A549 (cell line): ENCODE results near the gene CLDN6. TPM values are rescaled to one million over a fixed set of nuclear protein-coding genes. Genes with fewer than 3 reads are reported as not detected.

Source experiments
- ATAC-seq, 2 experiments: fragments of 200-7000 bp in 1 of 2; fragments of >200 bp in 1 of 2; cut with Nextera tagmentation in 1 of 2; cut with Tn5 transposase in 1 of 2; 3 replicates each; pipeline versions ENCODE4 v1.8.0 to v1.9.1; 2018 to 2020; ENCODE audit warnings: mild to moderate bottlenecking in 1 of 2, moderate library complexity in 1 of 2
- CTCF ChIA-PET: fragments of 300-600 bp; sonication (Branson Sonifier 250); formaldehyde crosslinking; extraction: SDS; loops from one replicate; lab custom pipeline; 2021; ENCODE audit warnings: antibody characterized with exemption, inconsistent platforms; lab: Yijun Ruan, JAX
- POLR2A ChIA-PET: fragments of 350-600 bp; formaldehyde crosslinking; extraction: SDS; loops from one replicate; lab custom pipeline; 2021; ENCODE audit warnings: antibody characterized with exemption, inconsistent platforms; lab: Yijun Ruan, JAX
- DNase-seq, 2 experiments: peaks; one replicate each; pipeline versions ENCODE4 v3.0.0 to v3.0.0-alpha.2; 2011 to 2016; ENCODE audit warnings: low read depth in 1 of 2, low spot score in 1 of 2
- FAIRE-seq: peaks from 2 replicates; lab custom pipeline; 2011; peaks lifted over from hg19 to GRCh38; lab: Jason Lieb, UNC
- H3K27ac ChIP-seq, 2 experiments: fragments of >200 bp; sonication (Bioruptor Twin); formaldehyde crosslinking; 3 replicates each; pipeline ENCODE4 v1.5.1; 2016 to 2017
- H3K4me1 ChIP-seq: fragments of >200 bp; sonication (Bioruptor Twin); formaldehyde crosslinking; 3 replicates; pipeline ENCODE4 v1.6.1; 2016
- H3K4me2 ChIP-seq: fragments of >200 bp; sonication (Bioruptor Twin); formaldehyde crosslinking; 3 replicates; pipeline ENCODE4 v1.6.1; 2016
- H3K4me3 ChIP-seq: fragments of >200 bp; sonication (Bioruptor Twin); formaldehyde crosslinking; 3 replicates; pipeline ENCODE4 v1.5.1; 2016
- H3K9me3 ChIP-seq: fragments of >200 bp; sonication (Bioruptor Twin); formaldehyde crosslinking; 3 replicates; pipeline ENCODE4 v1.6.1; 2016
- BCL3 ChIP-seq: fragments of >200 bp; sonication (Bioruptor Twin); formaldehyde crosslinking; IDR thresholded peaks from 3 replicates; pipeline ENCODE4 v1.6.1; 2016
- BHLHE40 ChIP-seq: IDR thresholded peaks from 2 replicates; pipeline ENCODE4 v1.6.1; 2012; ENCODE audit warnings: low read depth, low read length, inconsistent platforms
- CEBPB ChIP-seq, 2 experiments: fragments of >200 bp in 1 of 2; sonication (Bioruptor Twin) in 1 of 2; formaldehyde crosslinking in 1 of 2; IDR thresholded peaks; 2 replicates each; pipeline ENCODE4 v1.6.1; 2012 to 2016
- CTCF ChIP-seq: fragments of >200 bp; sonication (Bioruptor Twin); formaldehyde crosslinking; IDR thresholded peaks from 3 replicates; pipeline ENCODE4 v1.5.1; 2016
- EHMT2 ChIP-seq: fragments of 200-600 bp; sonication (generic); IDR thresholded peaks from 2 replicates; pipeline ENCODE4 v1.6.1; 2016; ENCODE audit warnings: antibody characterized with exemption, low read depth, mild to moderate bottlenecking, moderate library complexity
- FOSB ChIP-seq: fragments of 250-450 bp; sonication (Bioruptor Pico); IDR thresholded peaks from 2 replicates; pipeline ENCODE4 v1.5.0; 2020; ENCODE audit warnings: mild to moderate bottlenecking, moderate library complexity
- FOSL2 ChIP-seq, 2 experiments: fragments of 450-650 bp in 1 of 2; fragments of >200 bp in 1 of 2; sonication (Bioruptor Twin) in 1 of 2; formaldehyde crosslinking; IDR thresholded peaks; 2 replicates each; pipeline versions ENCODE4 v1.5.0 to v1.6.1; 2016 to 2020; ENCODE audit warnings: mild to moderate bottlenecking in 1 of 2, moderate library complexity in 1 of 2
- HDAC2 ChIP-seq: fragments of 200-600 bp; sonication (generic); IDR thresholded peaks from 2 replicates; pipeline ENCODE4 v1.6.1; 2016
- JUN ChIP-seq, 2 experiments: fragments of >200 bp; sonication (Bioruptor Twin); formaldehyde crosslinking; IDR thresholded peaks; 2 replicates in 1 of 2; 3 replicates in 1 of 2; pipeline ENCODE4 v1.6.1; 2016 to 2017
- JUNB ChIP-seq: fragments of >200 bp; sonication (Bioruptor Twin); formaldehyde crosslinking; IDR thresholded peaks from 2 replicates; pipeline ENCODE4 v1.6.1; 2016
- NR3C1 ChIP-seq: fragments of >200 bp; sonication (Bioruptor Twin); formaldehyde crosslinking; IDR thresholded peaks from 3 replicates; pipeline ENCODE4 v1.6.1; 2017
- PHF8 ChIP-seq: fragments of 200-600 bp; sonication (generic); IDR thresholded peaks from 2 replicates; pipeline ENCODE4 v1.6.1; 2016; ENCODE audit warnings: low read depth, mild to moderate bottlenecking, antibody characterized with exemption, moderate library complexity, borderline replicate concordance
- POLR2A ChIP-seq: IDR thresholded peaks from 2 replicates; pipeline ENCODE4 v1.6.1; 2012; ENCODE audit warnings: mild to moderate bottlenecking, low read length
- RARB ChIP-seq: fragments of 250-450 bp; sonication (Bioruptor Pico); IDR thresholded peaks from 2 replicates; pipeline ENCODE4 v1.8.0; 2021; ENCODE audit warnings: mild to moderate bottlenecking, moderate library complexity
- RNF2 ChIP-seq: fragments of 200-600 bp; sonication (generic); IDR thresholded peaks from 2 replicates; pipeline ENCODE4 v1.6.1; 2016; ENCODE audit warnings: low read depth, mild to moderate bottlenecking, antibody characterized with exemption, moderate library complexity, borderline replicate concordance
- SREBF2 ChIP-seq: fragments of 450-650 bp; IDR thresholded peaks from 2 replicates; pipeline ENCODE4 v1.6.1; 2014; ENCODE audit warnings: mild to moderate bottlenecking, moderate library complexity
- TP53 ChIP-seq: fragments of 250-450 bp; sonication (Bioruptor Pico); IDR thresholded peaks from 2 replicates; pipeline ENCODE4 v1.5.0; 2021; ENCODE audit warnings: mild to moderate bottlenecking, moderate library complexity
- ZNF302 ChIP-seq: fragments of 250-450 bp; sonication (Bioruptor Pico); IDR thresholded peaks from 2 replicates; pipeline ENCODE4 v1.9.0; 2021; ENCODE audit warnings: inconsistent platforms, mild to moderate bottlenecking, moderate library complexity
- WGBS: methylation state at CpG from one replicate; pipeline ENCODE4 v1.1.6; 2017; ENCODE audit errors: missing lambda C conversion rate; 5-methylcytosine and 5-hydroxymethylcytosine counted together
- polyA plus RNA-seq, 4 experiments: library from polyadenylated mRNA; depleted of rRNA in 3 of 4; stranded (reverse); fragments of >200 nt; fragmentation: RNase III in 1 of 4; extraction: RNeasy Plus Mini Kit Qiagen cat#74134 plus additional on column Dnase treatment in 1 of 4; gene quantifications; 2 replicates in 3 of 4; 3 replicates in 1 of 4; pipeline ENCODE4 v1.2.3, GENCODE V29; 2011 to 2017
- TF ChIP-seq, protein P1 (sequence below): fragments of 250-450 bp; sonication (Bioruptor Pico); IDR thresholded peaks from 2 replicates; pipeline ENCODE4 v1.5.0; 2021; ENCODE audit warnings: mild to moderate bottlenecking, moderate library complexity, borderline replicate concordance
- TF ChIP-seq, protein P2 (sequence below): fragments of 450-650 bp; IDR thresholded peaks from 2 replicates; pipeline ENCODE4 v1.6.1; 2014; ENCODE audit warnings: antibody characterized with exemption

Gene CLDN6
- polyA plus RNA-seq, 2 of the 4 experiments (the other 2 are of a cell fraction): 0.25 TPM; not detected in 1

DNA sequence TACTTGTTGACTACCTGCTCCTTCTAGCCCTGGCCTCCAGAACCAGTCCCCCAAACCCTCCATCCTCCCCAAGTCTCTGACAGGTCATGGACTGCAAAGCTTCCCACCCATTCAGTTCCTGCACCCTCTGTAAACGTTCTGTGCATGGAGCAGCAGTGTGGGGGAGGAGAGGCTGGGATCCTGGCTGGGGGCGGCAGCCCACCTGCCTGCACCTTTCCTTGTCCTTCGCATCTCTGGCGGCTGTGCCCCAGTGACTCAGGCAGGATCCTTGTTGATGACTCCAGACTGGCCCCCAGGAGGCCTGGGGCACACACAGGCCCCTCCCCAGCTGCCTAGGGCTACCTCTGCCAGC is 36.1 kb downstream of the CLDN6 start:
- no peak overlapping the region for H3K4me2 ChIP-seq

GRCh38 chr16:2981177-2981898 is 36.6 kb downstream of the CLDN6 start:
- ChIA-PET CTCF (interaction anchor here (0.9 to 3.9 kb wide), 7 partner anchors 9 to 148 kb away, joined by 3 to 27 read pairs (median 4); partner anchors contain the start of gene PAQR4), POLR2A (interaction anchor here (0.6 to 2.2 kb wide), 4 partner anchors 9 to 43 kb away, joined by 3 to 13 read pairs (median 6); partner anchors contain the start of genes PAQR4 and TNFRSF12A)
- peaks cover 18% of the 10 kb centered on the region; the same call in 2 of the 3 replicates for H3K4me1 ChIP-seq
- no peak for FAIRE-seq
- TF ChIP-seq RNF2 (no peak), NR3C1 (no peak), RARB (CRISPR knock-in tag) (no peak), FOSB (CRISPR knock-in tag) (no peak), POLR2A (no peak), CTCF (no peak), FOSL2 (IDR thresholded peaks at IDR 0.05) (no peak), FOSL2 (CRISPR knock-in tag; IDR thresholded peaks at IDR 0.05) (no peak), HDAC2 (no peak), ZNF302 (CRISPR knock-in tag) (no peak), SREBF2 (no peak), CEBPB (IDR thresholded peaks at IDR 0.05) (no peak), JUNB (no peak), BCL3 (no peak), PHF8 (no peak), EHMT2 (no peak), JUN (IDR thresholded peaks at IDR 0.05) (no peak)
- TF ChIP-seq, protein P1, sequence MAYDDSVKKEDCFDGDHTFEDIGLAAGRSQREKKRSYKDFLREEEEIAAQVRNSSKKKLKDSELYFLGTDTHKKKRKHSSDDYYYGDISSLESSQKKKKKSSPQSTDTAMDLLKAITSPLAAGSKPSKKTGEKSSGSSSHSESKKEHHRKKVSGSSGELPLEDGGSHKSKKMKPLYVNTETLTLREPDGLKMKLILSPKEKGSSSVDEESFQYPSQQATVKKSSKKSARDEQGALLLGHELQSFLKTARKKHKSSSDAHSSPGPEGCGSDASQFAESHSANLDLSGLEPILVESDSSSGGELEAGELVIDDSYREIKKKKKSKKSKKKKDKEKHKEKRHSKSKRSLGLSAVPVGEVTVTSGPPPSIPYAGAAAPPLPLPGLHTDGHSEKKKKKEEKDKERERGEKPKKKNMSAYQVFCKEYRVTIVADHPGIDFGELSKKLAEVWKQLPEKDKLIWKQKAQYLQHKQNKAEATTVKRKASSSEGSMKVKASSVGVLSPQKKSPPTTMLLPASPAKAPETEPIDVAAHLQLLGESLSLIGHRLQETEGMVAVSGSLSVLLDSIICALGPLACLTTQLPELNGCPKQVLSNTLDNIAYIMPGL (CRISPR knock-in tag): no peak
- TF ChIP-seq, protein P2, sequence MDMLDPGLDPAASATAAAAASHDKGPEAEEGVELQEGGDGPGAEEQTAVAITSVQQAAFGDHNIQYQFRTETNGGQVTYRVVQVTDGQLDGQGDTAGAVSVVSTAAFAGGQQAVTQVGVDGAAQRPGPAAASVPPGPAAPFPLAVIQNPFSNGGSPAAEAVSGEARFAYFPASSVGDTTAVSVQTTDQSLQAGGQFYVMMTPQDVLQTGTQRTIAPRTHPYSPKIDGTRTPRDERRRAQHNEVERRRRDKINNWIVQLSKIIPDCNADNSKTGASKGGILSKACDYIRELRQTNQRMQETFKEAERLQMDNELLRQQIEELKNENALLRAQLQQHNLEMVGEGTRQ: no peak
- H3K27ac ChIP-seq: peak overlapping the region; percentile 91 to 95
- H3K4me3 ChIP-seq: peak overlapping the region; percentile 71
- DNase-seq: no peak
- ATAC-seq: no peak
- H3K9me3 ChIP-seq: no peaks in the 10 kb centered on the region
- peak overlapping the region; percentile 85 for H3K4me2 ChIP-seq
- 96% methylated on average over 33 of the region's 33 CpGs for WGBS

More for the DNA sequence above, 36.1 kb downstream of the CLDN6 start:
- H3K4me1 ChIP-seq: peaks cover 18% of the 10 kb centered on the region; the same call in 2 of the 3 replicates
- ChIA-PET CTCF (interaction anchor here (0.9 to 3.9 kb wide), 9 partner anchors 10 to 74 kb away, joined by 3 to 27 read pairs (median 4); partner anchors contain the start of gene PAQR4), POLR2A (no interaction called here)
- no peak for ATAC-seq
- DNase-seq: no peak
- 67% methylated on average over 4 of the region's 4 CpGs for WGBS
- FAIRE-seq: no peak
- no peaks in the 10 kb centered on the region for H3K9me3 ChIP-seq
- no peak overlapping the region for H3K4me3 ChIP-seq
- no peak overlapping the region for H3K27ac ChIP-seq
- TF ChIP-seq POLR2A: no peak
- TF ChIP-seq FOSL2 (IDR thresholded peaks at IDR 0.05): no peak
- TF ChIP-seq FOSL2 (CRISPR knock-in tag; IDR thresholded peaks at IDR 0.05): no peak
- TF ChIP-seq JUN (IDR thresholded peaks at IDR 0.05): no peak
- no peak for TF ChIP-seq RARB (CRISPR knock-in tag)
- no peak for TF ChIP-seq BHLHE40
- TF ChIP-seq, protein P2: no peak
- TF ChIP-seq TP53: no peak
